Measurements from ENCODE around the gene STOM.
"Not testable (repeated sequence)": the region's sequence is repeated elsewhere in the genome, so short reads cannot be mapped to it uniquely, and the experiment has no call there.

The STOM gene

DNA sequence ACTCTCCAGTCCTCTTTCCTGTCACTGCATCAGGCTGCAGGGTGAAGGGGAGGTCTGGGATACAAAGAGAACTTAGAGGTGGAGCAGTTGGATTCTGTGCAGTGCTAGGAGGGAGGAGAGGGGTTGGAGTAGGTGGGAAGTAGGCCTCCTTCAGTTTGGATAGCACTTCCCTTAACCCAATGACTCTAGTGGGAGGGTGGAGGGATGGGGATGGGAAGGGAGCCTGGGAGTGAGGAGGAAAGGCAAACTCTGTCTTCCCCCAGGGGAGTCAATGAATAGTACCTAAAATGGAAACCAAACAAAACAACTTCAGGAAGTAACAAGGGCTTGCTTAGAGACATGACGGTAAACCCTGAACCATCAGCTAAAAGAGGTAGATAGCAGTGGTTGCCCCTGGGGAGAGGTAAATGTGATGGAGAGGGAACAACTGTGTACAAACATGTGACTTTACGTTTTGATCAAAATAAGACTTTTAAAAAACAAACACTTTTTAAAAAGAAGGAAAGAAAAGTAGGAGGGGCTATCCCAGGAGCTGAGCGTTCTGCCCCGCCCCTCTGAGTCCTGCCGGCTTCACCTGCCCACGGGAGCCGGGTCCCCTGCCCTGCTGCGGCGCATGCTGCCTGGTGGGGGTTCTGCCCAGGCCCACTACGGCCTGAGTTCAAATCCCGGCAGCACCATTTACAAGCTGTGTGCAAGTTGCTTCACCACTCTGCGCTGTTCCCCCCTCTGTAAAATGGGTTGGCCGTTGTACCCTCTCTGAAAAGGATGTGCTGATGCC, 71.2 kb downstream of the STOM start:
- no peak for DNase-seq

- DNase-seq, result no peak
Observed at GRCh38 chr9:121298016-121298538, 72.0 kb downstream of the STOM start.

- no peak for DNase-seq
Observed at GRCh38 chr9:121297389-121297788, 72.7 kb downstream of the STOM start.

- DNase-seq, result no peak
Observed at GRCh38 chr9:121296213-121297127, 73.6 kb downstream of the STOM start.

DNA sequence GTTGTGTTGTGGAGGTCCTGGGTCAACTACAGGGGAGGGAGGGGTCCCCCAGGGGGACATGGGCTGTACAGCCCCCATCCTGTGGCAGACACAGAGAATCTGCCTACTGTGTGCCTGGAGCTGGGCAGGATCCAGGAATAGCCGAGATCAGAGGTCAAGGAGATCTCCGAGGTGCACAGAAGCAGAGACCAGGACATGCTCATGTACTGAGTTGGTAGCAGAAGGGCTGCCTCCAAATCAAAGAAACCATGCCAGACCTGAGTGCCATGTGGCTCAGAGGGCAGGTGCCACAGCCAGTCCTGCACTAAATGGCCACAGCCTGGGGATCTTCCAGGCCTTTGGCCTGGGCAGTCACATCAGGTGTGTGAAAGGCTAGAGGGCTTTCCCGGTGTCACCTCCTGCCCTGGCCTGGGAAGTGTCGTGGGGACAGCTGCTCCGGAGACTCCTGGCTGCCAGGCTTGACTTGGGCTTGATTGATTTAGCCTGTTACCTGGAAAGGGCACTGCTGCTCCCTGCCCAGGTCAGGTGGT, 74.3 kb downstream of the STOM start:
- DNase-seq, result no peak

DNA sequence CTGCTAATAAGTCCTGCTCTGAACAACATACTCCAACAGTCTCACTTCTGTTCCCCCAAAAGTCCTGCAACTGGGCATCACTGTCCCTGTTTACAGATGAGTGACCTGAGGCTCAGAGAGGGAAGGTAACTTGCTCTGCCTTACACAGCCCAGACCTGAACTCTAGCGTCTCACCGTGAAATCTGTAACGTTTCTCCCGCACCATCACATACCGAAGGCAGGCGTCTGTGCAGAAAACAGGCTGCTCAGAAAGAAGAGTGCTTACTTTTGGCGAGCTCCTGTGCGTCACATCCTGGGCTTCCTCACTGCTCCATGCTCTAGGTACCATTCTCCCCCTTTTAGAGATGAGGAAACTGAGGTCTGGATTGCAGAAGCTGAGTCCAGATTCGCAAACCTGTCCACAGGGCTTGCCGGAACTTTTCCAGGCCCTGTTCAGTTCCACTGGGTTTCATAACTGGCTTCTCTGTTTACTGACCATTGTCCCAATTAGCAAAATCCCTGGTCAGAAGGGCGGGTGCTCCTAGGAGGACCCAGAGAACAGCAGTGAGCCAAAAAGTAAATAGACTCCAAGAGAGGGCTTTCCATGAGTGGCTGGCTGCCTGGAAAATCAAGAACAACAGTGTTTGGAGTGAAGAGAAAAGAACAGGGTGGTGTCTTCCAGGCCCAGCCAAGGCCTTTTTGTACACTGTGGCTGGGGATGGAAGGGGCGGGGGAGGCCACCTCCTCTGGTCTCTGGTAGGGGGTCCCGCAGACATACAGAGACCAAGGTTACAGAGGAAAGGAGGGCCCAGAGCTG, 75.0 kb downstream of the STOM start:
- no peak for DNase-seq

- no peak for DNase-seq
Observed at GRCh38 chr9:121294151-121294743, 75.8 kb downstream of the STOM start.

DNA sequence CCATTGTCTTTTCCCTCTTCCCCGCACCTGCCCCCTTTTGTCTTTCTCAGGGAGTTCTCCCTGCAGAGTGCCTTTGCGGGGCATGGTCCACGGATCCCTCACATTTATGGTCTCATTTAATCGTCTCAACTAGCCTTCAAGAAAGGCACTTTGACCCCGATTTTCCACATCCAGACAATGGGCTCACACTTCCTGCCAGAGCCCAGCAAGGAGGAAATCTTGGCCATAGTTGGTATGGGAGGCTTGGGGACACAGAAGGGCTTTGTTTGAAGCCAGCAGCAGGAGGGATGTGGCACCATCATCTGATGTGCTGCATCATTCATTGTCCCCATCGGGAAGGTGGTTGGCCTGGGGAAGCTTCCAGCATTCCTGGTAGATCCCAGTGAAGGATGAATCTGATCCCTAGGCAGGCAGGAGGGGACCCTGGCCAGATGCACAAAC, 77.2 kb downstream of the STOM start:
- no peak for DNase-seq

- no peak for DNase-seq
Observed at GRCh38 chr9:121292051-121292450, 78.0 kb downstream of the STOM start.

GRCh38 chr9:121291536-121291935, 78.5 kb downstream of the STOM start:
- DNase-seq, result not testable (repeated sequence)

DNA sequence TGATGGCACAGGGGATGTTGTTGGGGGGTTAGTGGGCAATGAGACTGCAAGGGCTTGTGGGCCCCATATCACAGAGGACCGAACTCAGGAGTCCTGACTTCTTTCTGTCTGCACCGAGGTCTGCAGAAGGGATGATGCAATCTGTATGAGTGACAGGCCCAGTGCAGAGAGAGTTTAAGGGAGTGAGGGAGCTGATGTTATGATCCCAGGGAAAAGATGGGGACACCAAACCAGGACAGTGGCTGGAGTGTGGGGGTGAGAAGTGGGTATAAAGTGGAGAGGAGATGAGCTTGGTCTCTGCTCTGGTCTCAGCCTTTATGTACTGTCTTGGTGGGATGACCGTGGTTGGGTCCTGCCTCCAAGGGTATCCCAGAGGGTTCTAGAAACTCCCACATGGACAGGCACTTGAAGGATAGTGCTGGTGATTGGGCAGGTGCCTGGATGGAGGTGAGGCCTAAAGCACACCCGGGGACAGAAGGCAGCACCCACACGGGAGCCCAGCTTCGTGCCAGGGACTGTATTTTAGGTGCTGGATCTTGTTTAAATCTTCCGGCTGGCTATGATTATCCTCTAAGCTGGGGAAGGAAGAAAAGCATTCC, 80.2 kb downstream of the STOM start:
- DNase-seq, result no peak

DNA sequence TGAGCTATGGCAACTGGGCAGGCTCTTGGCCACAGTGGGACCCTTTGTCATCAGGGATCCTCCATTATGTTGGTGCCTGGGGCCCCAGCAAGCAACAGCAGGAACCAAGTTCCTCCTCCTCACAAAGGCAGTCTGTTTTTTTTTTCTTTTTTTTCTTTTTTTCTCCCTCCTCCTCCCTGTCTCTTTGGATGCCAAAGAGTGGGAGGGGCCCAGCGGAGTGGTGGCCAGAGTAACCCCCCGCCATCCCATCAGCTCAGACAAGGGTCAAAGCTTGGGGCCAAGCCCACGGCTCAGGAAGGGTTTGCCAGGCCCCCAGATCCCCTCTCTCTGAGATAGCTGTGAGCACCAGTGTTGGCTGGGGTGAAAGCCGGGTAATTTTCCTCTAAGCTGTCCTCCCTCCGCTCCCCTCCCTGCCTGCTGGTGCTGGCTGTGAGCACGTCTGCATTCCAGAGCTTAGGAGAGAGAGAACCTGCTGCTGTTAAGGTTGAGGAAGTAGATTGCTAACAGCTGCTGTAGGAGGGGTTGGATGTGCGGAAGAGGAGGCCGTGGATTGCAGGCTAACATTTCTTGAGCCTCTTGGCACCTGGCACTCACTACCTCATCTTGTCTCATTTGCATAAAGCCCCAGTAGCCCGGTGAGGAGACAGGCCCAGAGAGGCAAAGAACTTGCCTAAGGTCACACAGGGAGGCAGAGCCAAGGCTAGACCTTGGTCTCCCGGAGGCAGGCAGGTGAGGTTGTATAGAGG, 80.9 kb downstream of the STOM start:
- DNase-seq, result no peak
